ENCODE data around the gene RASIP1. TPM values are rescaled to one million over a fixed set of nuclear protein-coding genes. Genes with fewer than 3 reads are reported as not detected.

RASIP1 gene
- total and polyA plus RNA-seq, 7 donors = 3.9 to 9.7 (median 7.0) TPM

DNA sequence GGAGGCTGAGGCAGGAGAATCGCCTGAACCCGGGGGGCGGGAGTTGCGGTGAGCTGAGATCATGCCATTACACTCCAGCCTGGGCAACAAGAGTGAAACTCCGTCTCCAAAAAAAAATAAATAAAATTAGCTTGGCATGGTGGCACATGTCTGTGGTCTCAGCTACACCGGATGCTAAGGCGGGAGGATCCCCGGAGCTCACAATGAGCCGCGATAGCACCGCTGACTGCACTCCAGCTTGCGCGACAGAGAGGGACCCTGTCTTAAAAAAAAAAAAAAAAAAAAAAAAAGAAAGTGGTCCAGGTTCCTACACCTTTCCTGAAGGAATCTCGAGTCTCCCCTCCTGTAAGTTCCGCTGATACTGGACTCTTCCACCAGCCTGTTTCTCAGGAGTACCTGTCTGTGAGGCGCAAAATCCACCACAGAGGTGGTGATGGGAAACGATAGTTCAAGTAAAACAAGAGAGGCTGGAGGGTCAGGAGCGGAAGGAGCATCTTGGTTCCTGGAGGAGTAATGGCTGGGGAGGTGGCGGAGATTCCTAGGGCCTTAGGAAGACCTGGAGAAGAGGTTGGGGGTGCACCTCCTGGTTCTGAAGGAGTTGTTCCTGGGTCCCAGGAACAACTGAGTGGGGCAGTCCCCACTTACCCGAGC, 11.6 kb upstream of the RASIP1 start:
- Histone ChIP-seq H3K4me3 (peak overlapping the region; percentile 57), H3K36me3 (ENCODE audit: insufficient read depth in 1 of 2, low read depth in 1 of 2) (no peaks in the 10 kb centered on the region), H3K4me1 (peaks cover 19% of the 10 kb centered on the region), H3K27me3 (ENCODE audit: insufficient read depth in 3 of 3, low read length in 2 of 3) (no peaks in the 10 kb centered on the region), H3K27ac (peak overlapping the region; percentile 42), H3K9me3 (no peaks in the 10 kb centered on the region)
- TF ChIP-seq, protein P1, sequence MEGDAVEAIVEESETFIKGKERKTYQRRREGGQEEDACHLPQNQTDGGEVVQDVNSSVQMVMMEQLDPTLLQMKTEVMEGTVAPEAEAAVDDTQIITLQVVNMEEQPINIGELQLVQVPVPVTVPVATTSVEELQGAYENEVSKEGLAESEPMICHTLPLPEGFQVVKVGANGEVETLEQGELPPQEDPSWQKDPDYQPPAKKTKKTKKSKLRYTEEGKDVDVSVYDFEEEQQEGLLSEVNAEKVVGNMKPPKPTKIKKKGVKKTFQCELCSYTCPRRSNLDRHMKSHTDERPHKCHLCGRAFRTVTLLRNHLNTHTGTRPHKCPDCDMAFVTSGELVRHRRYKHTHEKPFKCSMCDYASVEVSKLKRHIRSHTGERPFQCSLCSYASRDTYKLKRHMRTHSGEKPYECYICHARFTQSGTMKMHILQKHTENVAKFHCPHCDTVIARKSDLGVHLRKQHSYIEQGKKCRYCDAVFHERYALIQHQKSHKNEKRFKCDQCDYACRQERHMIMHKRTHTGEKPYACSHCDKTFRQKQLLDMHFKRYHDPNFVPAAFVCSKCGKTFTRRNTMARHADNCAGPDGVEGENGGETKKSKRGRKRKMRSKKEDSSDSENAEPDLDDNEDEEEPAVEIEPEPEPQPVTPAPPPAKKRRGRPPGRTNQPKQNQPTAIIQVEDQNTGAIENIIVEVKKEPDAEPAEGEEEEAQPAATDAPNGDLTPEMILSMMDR (IDR thresholded peaks at IDR 0.05) = no peak
- DNase-seq (no peak), ATAC-seq (no peak)
- WGBS, 3 donors = 44 to 50% (median 46%) methylated on average over 20 of the region's 20 CpGs
- intact Hi-C loops (cut with DNase I) = no loop called here

- Histone ChIP-seq H3K36me3 (ENCODE audit: insufficient read depth in 1 of 2, low read depth in 1 of 2) (no peaks in the 10 kb centered on the region), H3K4me1 (peaks cover 14% of the 10 kb centered on the region), H3K27ac (no peak overlapping the region), H3K4me3 (peak overlapping the region; percentile 57), H3K9me3 (no peaks in the 10 kb centered on the region), H3K27me3 (ENCODE audit: insufficient read depth in 3 of 3, low read length in 2 of 3) (no peaks in the 10 kb centered on the region)
- intact Hi-C loops (cut with DNase I) = no loop called here
- ATAC-seq = no peak
- no peak for DNase-seq
- TF ChIP-seq, protein P1 (IDR thresholded peaks at IDR 0.05) = no peak
- 82 to 87% (median 84%) methylated on average over 29 of the region's 29 CpGs for WGBS, 3 donors
These were observed 10.5 kb upstream of the RASIP1 start for GRCh38 chr19:48750771-48751504.

DNA sequence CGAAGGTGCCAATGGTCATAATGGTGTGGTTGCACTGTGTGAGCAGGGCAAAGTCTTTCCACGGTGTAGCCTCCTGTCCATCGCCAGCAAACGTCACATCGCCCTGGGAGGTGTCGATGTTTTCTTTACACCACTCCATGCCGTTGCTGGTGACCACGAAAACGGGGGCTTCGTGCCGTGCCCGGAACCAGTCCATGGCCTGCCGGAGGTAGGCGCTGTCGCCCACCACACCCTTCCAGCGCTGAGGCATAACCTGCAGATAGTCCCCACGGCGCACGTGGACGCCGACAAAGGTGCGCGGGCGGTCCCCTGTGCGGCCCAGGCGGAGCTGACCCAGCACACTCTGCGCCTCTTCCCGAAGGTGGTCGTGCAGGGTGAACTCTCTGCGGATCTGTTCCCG, 9.9 kb upstream of the RASIP1 start:
- H3K27me3 ChIP-seq (ENCODE audit: insufficient read depth in 3 of 3, low read length in 2 of 3) = no peaks in the 10 kb centered on the region
- 90 to 96% (median 96%) methylated on average over 31 of the region's 31 CpGs for WGBS, 3 donors
- H3K36me3 ChIP-seq (ENCODE audit: insufficient read depth in 1 of 2, low read depth in 1 of 2) = no peaks in the 10 kb centered on the region
- TF ChIP-seq, protein P1 (IDR thresholded peaks at IDR 0.05) = no peak
- intact Hi-C loops (cut with DNase I) = no loop called here
- H3K4me3 ChIP-seq = no peak overlapping the region
- peaks cover 9% of the 10 kb centered on the region for H3K4me1 ChIP-seq
- DNase-seq = no peak
- no peak overlapping the region for H3K27ac ChIP-seq
- H3K9me3 ChIP-seq = no peaks in the 10 kb centered on the region
- no peak for ATAC-seq

DNA sequence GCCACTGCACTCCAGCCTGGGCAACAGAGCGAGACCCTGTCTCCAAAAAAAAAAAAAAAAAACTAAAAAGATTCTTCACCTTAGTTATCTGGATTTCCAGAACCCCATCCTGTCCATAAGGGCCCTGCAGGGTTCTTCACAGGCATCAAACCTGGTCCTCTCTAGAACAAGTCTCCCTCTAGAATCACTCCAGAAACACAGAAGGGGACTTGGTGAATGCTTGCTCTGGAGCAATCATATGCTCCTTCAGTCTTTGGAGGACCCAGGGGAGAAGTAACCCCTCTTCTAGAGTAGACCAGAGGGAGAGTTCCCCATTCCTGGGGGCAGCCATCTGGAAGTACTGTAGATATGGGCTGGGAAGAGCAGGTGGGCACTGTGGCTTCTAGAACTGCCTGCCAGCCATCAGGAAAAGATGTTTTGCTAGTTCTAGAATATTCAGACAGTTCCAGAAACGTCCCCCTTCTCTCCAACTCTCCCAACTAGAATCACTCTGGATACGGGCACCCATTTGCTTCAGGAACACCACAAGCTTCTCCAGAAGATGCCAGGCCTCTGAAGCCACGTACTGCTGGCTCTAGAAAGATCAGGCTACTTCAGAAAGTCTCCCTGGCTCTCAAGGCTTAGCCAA, 9.3 kb upstream of the RASIP1 start:
- intact Hi-C loops (cut with DNase I) = no loop called here
- 68 to 79% (median 73%) methylated on average over 3 to 4 of the region's 4 CpGs for WGBS, 3 donors

More for the DNA sequence above, 9.3 kb upstream of the RASIP1 start:
- DNase-seq = no peak
- no peak overlapping the region for H3K4me3 ChIP-seq
- TF ChIP-seq, protein P1 (IDR thresholded peaks at IDR 0.05) = no peak
- peaks cover 8% of the 10 kb centered on the region for H3K4me1 ChIP-seq
- H3K27ac ChIP-seq = no peak overlapping the region
- ATAC-seq = no peak
- H3K9me3 ChIP-seq = no peaks in the 10 kb centered on the region
- no peaks in the 10 kb centered on the region for H3K36me3 ChIP-seq (ENCODE audit: insufficient read depth in 1 of 2, low read depth in 1 of 2)
- no peaks in the 10 kb centered on the region for H3K27me3 ChIP-seq (ENCODE audit: insufficient read depth in 3 of 3, low read length in 2 of 3)
